NK-92 (cell line): ENCODE results near the gene CNTNAP2.
"Not testable (repeated sequence)": the region's sequence is repeated elsewhere in the genome, so short reads cannot be mapped to it uniquely, and the experiment has no call there.

Experiments used
- DNase-seq: peaks from one replicate; lab custom pipeline; 2025; ENCODE audit not compliant: unreplicated experiment; lab: John Stamatoyannopoulos, UW

CNTNAP2 gene

DNA sequence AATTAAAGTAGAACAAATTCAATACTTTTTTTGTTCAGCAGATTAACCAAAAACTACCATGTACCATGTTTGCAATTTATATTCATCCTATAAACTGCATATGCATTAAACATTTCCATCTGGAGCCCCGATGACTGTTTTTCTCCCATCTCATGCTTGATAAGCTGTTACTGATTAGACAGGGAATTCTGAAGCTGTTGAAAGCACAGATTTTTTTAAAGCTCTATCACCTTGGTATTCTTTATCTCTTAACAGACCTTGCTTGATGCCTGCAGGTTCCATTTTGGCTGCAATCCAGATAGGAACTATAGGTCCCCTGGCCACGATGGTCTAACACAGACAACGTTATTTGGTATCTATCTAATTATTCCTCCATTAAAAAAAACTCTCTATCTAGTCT, 961.7 kb downstream of the CNTNAP2 start:
- no peak for DNase-seq

DNA sequence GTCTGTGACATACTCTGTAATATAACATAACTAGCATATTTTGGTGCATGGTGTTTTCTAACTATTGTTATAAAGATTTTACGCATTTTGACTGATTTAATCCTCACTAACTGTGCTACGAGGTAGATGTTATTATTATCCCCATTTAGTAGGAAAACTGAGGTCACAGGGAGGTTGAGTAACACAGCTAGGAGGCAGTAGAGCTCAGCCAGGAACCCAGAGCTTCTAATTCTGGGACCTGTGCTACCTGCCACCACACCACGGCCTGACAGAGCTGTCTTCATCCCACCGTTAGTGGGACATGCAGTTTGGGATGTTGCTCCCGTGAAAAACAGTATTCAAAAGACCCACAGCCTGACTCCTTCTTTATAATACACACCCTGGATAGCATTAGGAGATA, 962.5 kb downstream of the CNTNAP2 start:
- no peak for DNase-seq

GRCh38 chr7:147079921-147080420, 963.4 kb downstream of the CNTNAP2 start:
- DNase-seq, result no peak

- DNase-seq, result no peak
These were observed 964.5 kb downstream of the CNTNAP2 start for GRCh38 chr7:147081117-147081516.

DNA sequence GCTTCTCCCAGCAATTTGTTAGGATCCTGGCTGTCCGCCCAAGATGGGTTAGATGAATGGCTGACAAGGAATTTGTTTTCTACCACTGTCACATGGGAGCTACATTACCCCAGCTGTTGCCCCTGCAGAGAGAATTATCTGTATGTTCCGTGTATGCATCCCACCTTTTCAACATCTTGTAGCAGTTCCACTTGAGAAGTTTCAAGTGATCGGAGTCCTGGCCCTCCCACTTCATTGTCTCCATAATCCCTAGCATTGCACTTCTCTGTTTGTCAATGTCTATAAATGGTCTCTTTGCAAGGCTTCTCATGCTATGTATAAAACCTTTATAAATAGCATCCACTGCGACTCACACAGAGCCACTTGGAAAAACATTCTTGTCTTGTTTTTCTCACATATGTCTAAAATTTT, 972.5 kb downstream of the CNTNAP2 start:
- DNase-seq, result no peak

- no peak for DNase-seq
These were observed 973.0 kb downstream of the CNTNAP2 start for GRCh38 chr7:147089608-147090007.

- DNase-seq, result no peak
These were observed 980.0 kb downstream of the CNTNAP2 start for GRCh38 chr7:147096629-147097028.

GRCh38 chr7:147103224-147103623, 986.6 kb downstream of the CNTNAP2 start:
- DNase-seq, result no peak

- DNase-seq, result no peak
These were observed 990.1 kb downstream of the CNTNAP2 start for GRCh38 chr7:147106746-147107145.

- not testable (repeated sequence) for DNase-seq
These were observed 997.9 kb downstream of the CNTNAP2 start for GRCh38 chr7:147114525-147114924.

DNA sequence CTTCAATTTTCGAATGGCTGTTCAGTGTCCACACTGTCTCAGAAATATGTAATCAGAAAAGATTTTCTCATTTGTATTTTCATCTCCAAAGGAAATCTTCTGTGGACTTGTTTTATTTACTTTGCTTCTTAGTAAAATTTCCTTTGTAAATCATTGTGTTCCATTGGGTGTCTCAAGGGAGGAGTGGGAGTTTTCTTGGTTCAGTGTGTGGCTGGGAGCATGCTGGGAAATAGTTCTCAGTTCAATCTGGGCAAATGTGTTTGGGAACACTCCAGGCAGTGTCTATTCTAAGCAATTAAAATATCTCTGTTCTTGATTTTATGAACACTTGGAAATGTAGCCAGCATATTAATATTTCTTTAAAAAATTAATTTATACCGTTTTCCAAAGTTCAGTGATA, 1019.8 kb downstream of the CNTNAP2 start:
- DNase-seq, result no peak

DNA sequence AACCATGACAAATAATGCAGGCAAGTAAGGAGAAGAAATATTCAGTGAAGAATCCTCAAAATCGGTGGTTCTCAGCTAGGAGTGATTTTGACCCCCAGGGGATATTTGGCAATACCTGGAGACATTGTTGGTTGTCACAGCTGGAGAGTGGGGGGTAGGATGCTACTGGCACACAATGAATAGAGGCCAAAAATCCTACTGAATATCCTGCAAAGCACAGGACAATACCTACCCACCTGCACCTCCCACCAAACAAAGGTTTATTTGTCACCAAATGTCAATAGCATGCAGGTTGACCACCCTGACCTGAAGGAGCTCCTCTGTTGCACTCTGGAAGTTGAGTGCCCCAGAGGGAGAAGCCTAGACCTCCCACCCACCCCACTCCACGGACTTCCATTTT, 1028.6 kb downstream of the CNTNAP2 start:
- no peak for DNase-seq

GRCh38 chr7:147146169-147146568, 1029.6 kb downstream of the CNTNAP2 start:
- DNase-seq, result no peak

DNA sequence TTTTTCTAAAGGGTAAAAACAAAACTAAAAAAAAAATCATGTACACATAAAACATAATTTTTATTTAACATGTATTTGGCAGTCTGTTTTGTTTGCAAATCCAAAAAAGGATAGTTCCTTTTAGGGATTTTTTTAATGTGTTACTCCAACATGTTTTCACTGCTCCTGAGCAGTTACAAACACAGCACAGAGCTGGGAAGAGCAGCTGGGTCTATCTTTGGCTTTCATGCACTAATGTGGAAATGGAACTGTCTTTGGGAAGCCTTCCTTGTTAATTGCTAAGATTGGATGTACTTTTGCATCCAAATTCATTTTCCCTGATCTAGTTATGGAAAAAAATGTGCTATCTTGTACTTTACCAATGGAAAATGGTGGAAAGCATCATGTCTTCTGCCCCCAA, 1035.1 kb downstream of the CNTNAP2 start:
- no peak for DNase-seq

DNA sequence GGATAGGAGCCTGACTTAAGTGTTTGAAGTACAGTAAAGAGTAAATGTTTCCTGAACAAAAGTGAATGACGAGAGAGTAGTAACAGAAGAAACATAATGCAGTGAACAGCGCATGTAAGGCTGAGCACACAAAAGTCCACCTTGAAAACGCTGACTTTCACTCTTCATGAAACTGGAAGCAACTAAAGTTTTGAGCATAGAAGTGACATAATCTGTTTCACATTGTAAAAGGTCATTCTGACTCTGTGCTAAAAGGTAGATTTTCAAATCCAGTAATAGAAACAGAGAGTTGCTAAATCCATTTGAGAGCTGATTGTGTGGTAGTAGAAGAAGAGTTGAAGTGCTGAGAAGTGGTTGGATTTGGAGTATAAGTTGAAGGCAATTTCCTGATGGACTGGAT, 1037.0 kb downstream of the CNTNAP2 start:
- DNase-seq, result no peak

DNA sequence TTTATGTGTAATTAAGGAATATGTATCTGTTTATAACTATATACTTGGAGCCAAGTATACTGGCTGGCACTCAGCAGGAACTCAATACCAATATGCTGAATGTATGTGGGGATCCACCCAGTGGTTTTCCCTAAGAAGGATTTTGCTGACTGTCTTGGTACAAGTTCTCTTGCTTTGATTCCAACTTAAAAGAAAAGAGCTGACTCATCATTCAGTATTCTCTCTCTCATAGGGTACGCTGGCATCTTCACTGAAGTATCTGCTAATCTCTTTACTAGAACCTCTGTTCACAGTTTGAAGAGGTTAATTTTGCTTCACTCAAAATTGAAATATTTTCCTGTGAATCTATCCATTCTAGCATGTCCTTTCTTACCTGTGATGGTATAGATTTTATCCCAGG, 1044.8 kb downstream of the CNTNAP2 start:
- DNase-seq, result no peak

GRCh38 chr7:147170341-147171012, 1053.9 kb downstream of the CNTNAP2 start:
- no peak for DNase-seq

GRCh38 chr7:147171013-147171391, 1054.4 kb downstream of the CNTNAP2 start:
- no peak for DNase-seq

GRCh38 chr7:147173883-147174282, 1057.3 kb downstream of the CNTNAP2 start:
- no peak for DNase-seq

GRCh38 chr7:147182874-147183273, 1066.3 kb downstream of the CNTNAP2 start:
- DNase-seq, result no peak

DNA sequence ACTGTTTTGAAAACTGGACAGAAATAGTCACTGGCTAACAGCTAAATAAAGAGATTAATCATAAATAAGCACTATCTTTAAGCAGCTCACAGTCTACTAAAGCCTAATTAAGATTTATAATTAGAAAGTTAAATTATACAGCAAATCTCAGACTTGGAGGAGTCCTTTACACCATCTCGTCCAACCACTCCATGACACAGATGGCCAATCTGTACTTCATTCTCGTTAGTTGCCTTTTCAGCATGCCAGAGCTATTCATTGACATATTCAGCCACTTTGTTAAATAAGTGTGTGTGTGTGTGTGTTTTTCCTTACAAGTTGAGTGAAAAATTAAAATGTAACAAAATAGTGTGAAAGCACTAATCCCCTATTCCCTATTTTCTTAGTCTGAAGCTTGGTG, 1066.7 kb downstream of the CNTNAP2 start:
- no peak for DNase-seq

GRCh38 chr7:147188467-147188866, 1071.9 kb downstream of the CNTNAP2 start:
- DNase-seq, result no peak

GRCh38 chr7:147193476-147193875, 1076.9 kb downstream of the CNTNAP2 start:
- no peak for DNase-seq
